Measurements from ENCODE around the gene SOX2.

DNA sequence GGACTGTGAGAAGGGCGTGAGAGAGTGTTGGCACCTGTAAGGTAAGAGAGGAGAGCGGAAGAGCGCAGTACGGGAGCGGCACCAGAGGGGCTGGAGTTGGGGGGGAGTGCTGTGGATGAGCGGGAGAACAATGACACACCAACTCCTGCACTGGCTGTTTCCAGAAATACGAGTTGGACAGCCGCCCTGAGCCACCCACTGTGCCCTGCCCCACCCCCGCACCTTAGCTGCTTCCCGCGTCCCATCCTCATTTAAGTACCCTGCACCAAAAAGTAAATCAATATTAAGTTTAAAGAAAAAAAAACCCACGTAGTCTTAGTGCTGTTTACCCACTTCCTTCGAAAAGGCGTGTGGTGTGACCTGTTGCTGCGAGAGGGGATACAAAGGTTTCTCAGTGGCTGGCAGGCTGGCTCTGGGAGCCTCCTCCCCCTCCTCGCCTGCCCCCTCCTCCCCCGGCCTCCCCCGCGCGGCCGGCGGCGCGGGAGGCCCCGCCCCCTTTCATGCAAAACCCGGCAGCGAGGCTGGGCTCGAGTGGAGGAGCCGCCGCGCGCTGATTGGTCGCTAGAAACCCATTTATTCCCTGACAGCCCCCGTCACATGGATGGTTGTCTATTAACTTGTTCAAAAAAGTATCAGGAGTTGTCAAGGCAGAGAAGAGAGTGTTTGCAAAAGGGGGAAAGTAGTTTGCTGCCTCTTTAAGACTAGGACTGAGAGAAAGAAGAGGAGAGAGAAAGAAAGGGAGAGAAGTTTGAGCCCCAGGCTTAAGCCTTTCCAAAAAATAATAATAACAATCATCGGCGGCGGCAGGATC, at the start of gene SOX2:
- TF ChIP-seq, protein P1, sequence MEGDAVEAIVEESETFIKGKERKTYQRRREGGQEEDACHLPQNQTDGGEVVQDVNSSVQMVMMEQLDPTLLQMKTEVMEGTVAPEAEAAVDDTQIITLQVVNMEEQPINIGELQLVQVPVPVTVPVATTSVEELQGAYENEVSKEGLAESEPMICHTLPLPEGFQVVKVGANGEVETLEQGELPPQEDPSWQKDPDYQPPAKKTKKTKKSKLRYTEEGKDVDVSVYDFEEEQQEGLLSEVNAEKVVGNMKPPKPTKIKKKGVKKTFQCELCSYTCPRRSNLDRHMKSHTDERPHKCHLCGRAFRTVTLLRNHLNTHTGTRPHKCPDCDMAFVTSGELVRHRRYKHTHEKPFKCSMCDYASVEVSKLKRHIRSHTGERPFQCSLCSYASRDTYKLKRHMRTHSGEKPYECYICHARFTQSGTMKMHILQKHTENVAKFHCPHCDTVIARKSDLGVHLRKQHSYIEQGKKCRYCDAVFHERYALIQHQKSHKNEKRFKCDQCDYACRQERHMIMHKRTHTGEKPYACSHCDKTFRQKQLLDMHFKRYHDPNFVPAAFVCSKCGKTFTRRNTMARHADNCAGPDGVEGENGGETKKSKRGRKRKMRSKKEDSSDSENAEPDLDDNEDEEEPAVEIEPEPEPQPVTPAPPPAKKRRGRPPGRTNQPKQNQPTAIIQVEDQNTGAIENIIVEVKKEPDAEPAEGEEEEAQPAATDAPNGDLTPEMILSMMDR (IDR thresholded peaks at IDR 0.05; ENCODE audit: low read depth, low read length, poor library complexity, severe bottlenecking): no peak
- no peak for TF ChIP-seq EZH2phosphoT487 (IDR thresholded peaks at IDR 0.05; ENCODE audit: borderline replicate concordance, low read length)
